ENCODE results near the gene ARL3.
A peak's percentile ranks its signal among the peaks of the same experiment; 100 is the strongest.

The ARL3 gene

DNA sequence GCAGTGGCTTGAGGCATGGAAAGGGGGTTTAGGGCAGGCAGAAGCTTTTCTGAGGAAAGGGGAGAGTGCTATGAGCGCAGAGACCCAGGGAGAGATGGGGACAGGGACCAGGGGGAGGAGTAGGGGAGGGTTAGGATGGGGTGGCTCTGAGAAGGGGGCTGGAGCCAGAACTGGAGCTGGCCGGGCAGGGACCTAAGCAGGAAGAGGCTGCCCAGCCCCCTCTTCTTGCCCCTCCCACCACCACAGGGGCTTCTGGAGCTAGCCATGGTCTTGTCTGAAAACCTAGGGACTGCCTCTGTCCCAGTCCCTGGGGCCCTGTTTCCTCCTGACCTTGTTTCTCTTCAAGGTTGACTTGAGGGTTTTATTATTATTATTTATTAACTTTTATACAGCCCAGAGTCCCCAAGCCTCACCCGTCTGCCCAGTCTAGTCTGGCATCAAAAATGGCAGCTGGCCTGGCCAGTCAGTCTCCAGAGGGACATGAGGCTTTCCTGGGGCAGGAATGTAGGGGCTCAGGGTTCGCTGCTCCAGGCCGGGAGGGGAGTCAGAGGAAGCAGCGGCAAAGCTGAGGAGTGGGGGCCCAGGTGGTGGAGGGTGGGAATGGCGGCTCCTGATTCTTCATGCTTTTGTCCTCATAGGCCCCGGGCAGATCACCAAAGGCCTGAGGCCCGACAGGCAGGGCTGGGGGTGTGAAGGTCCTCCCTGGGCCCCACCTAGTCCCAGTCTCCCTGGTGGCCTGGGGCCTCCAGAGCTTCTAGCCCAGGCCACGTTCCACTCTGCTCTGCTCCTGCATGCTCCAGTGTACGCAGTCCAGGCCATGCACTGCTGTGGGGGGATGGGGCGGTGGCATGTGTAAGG is 64.2 kb downstream of the ARL3 start:
- TF ChIP-seq Cebpa-rat (IDR thresholded peaks at IDR 0.05), result no peak
- Histone ChIP-seq H3K4me2 (peak overlapping the region; percentile 97), H3K4me1 (peaks cover 75% of the 10 kb centered on the region), H3K27me3 (no peaks in the 10 kb centered on the region), H3K27ac (peak overlapping the region; percentile 98), H3K4me3 (peak overlapping the region; percentile 95), H3K9ac (peak overlapping the region; percentile 97), H3K36me3 (peaks cover 55% of the 10 kb centered on the region), H4K20me1 (peaks cover 99% of the 10 kb centered on the region), H3K9me3 (no peaks in the 10 kb centered on the region)

DNA sequence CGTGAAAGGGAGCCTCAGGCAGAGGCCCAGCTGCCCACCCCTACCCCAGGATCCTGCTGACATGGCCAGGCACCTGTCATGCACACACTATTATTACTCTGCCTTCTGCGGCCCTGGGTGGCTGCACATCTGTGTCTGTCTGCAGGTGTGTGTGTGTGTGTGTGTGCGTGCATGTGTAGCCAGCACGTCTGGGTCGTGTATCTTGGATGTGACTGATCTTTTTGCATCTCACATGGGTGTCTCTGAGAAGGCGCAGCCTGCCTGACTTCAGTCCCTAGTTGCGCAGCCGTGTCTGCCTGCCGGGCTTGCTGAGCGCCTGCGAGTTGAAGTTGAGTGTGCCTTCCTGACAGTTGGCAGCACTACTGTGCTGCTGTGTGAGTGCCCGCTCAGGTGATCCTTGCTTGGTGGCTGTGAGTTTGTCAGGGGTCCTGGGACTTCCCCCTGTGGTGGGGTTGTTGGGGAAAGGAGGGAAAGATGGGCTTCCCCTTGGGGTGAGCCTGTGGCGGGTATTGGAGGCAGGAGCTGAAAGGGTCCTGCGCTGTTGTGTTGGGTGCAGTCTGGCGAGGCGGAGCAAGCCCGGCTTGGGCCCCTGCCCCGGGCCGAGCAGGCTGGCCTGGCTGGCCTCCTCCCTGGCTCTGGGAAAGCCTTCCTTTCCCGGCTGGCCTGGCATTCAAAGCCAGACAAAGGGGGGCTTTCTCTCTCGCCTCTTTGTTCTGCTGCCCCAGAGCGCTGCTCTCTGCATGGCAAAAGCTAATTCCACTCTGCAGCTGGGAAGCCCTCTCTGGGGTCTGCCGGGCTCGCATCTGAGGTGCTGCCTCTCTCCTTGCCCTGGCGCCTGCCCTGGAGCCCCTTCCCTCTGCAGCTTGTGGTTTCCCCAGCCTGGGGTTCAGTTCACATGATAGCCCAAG is 65.1 kb downstream of the ARL3 start:
- Histone ChIP-seq H3K4me3 (peak overlapping the region; percentile 95), H3K27ac (peak overlapping the region; percentile 98), H3K4me2 (peak overlapping the region; percentile 97), H3K9me3 (no peaks in the 10 kb centered on the region), H3K4me1 (peaks cover 75% of the 10 kb centered on the region), H3K36me3 (peaks cover 46% of the 10 kb centered on the region), H3K27me3 (no peaks in the 10 kb centered on the region), H3K9ac (peak overlapping the region; percentile 97), H4K20me1 (peaks cover 92% of the 10 kb centered on the region)
- TF ChIP-seq Cebpa-rat (IDR thresholded peaks at IDR 0.05), result no peak

- peaks cover 39% of the 10 kb centered on the region for H3K36me3 ChIP-seq
- H4K20me1 ChIP-seq, result peaks cover 84% of the 10 kb centered on the region
- H3K27me3 ChIP-seq, result no peaks in the 10 kb centered on the region
- TF ChIP-seq Cebpa-rat (IDR thresholded peaks at IDR 0.05), result no peak
- no peaks in the 10 kb centered on the region for H3K9me3 ChIP-seq
- peaks cover 70% of the 10 kb centered on the region for H3K4me1 ChIP-seq
- peak overlapping the region; percentile 98 for H3K27ac ChIP-seq
- peak overlapping the region; percentile 97 for H3K4me2 ChIP-seq
- H3K4me3 ChIP-seq, result peak overlapping the region; percentile 95
- peak overlapping the region; percentile 97 for H3K9ac ChIP-seq
Observed at GRCh38 chr10:102648269-102648888, 65.8 kb downstream of the ARL3 start.

GRCh38 chr10:102647443-102648268 is 66.5 kb downstream of the ARL3 start:
- H3K4me2 ChIP-seq, result peak overlapping the region; percentile 97
- peak overlapping the region; percentile 98 for H3K27ac ChIP-seq
- TF ChIP-seq Cebpa-rat (IDR thresholded peaks at IDR 0.05), result no peak
- peak overlapping the region; percentile 97 for H3K9ac ChIP-seq
- peak overlapping the region; percentile 95 for H3K4me3 ChIP-seq
- H3K36me3 ChIP-seq, result peaks cover 31% of the 10 kb centered on the region
- H3K9me3 ChIP-seq, result no peaks in the 10 kb centered on the region
- no peaks in the 10 kb centered on the region for H3K27me3 ChIP-seq
- H3K4me1 ChIP-seq, result peaks cover 63% of the 10 kb centered on the region
- peaks cover 77% of the 10 kb centered on the region for H4K20me1 ChIP-seq

- peaks cover 68% of the 10 kb centered on the region for H4K20me1 ChIP-seq
- H3K27ac ChIP-seq, result peak overlapping the region; percentile 98
- H3K9me3 ChIP-seq, result no peaks in the 10 kb centered on the region
- peak overlapping the region; percentile 97 for H3K9ac ChIP-seq
- H3K4me3 ChIP-seq, result peak overlapping the region; percentile 95
- no peak for TF ChIP-seq Cebpa-rat (IDR thresholded peaks at IDR 0.05)
- H3K27me3 ChIP-seq, result no peaks in the 10 kb centered on the region
- H3K36me3 ChIP-seq, result peaks cover 23% of the 10 kb centered on the region
- peak overlapping the region; percentile 97 for H3K4me2 ChIP-seq
- H3K4me1 ChIP-seq, result peaks cover 55% of the 10 kb centered on the region
Observed at GRCh38 chr10:102646610-102647442, 67.4 kb downstream of the ARL3 start.

GRCh38 chr10:102645741-102646609 is 68.2 kb downstream of the ARL3 start:
- Histone ChIP-seq H3K27me3 (no peaks in the 10 kb centered on the region), H3K36me3 (peaks cover 15% of the 10 kb centered on the region; the same call in 1 of the 2 replicates), H3K9ac (peak overlapping the region; percentile 97), H4K20me1 (peaks cover 60% of the 10 kb centered on the region), H3K4me2 (peak overlapping the region; percentile 97), H3K4me3 (peak overlapping the region; percentile 95), H3K9me3 (no peaks in the 10 kb centered on the region), H3K27ac (peak overlapping the region; percentile 98), H3K4me1 (peaks cover 52% of the 10 kb centered on the region)
- TF ChIP-seq Cebpa-rat (IDR thresholded peaks at IDR 0.05), result peak; percentile 69

DNA sequence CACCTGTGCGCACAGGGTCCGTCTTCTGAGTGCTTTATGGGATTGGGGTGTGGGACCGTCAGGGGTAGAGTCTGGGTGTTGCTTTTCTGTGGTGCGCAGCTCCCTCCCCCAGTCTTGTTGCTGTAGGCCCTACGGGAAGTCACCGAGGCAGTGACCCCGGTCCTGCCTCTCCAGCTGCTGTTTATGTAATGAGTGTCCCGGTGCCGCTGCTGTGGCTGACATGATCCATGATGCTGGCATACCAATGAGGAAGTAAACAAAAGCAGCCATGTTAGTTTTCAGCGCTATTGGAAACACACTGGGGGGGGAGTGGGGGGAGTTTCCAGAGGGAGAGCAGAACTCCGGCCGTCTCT is 68.8 kb downstream of the ARL3 start:
- Histone ChIP-seq H3K4me1 (peaks cover 46% of the 10 kb centered on the region), H3K4me3 (peak overlapping the region; percentile 95), H4K20me1 (peaks cover 54% of the 10 kb centered on the region), H3K27ac (peak overlapping the region; percentile 98), H3K9me3 (no peaks in the 10 kb centered on the region), H3K36me3 (peaks cover 15% of the 10 kb centered on the region; the same call in 1 of the 2 replicates), H3K27me3 (no peaks in the 10 kb centered on the region), H3K9ac (peak overlapping the region; percentile 97), H3K4me2 (peak overlapping the region; percentile 97)
- no peak for TF ChIP-seq Cebpa-rat (IDR thresholded peaks at IDR 0.05)

All from BLaER1 (cell line).